Heart left ventricle (tissue), 13 donors: ENCODE measurements around the gene NOTCH4.

Experiments
- POLR2A ChIP-seq, 2 donors: fragments of 450-650 bp; IDR thresholded peaks; one replicate each; pipeline ENCODE4 v1.6.1; 2017; ENCODE audit warnings: antibody characterized with exemption in 2 of 2, mild to moderate bottlenecking in 2 of 2, moderate library complexity in 2 of 2
- TF ChIP-seq, protein P1 (sequence below), 12 donors: fragments of 200-600 bp; sonication (generic) in 4 of 12; IDR thresholded peaks; one replicate each; pipeline versions ENCODE4 v1.5.0 to v1.8.0; 2018 to 2022; ENCODE audit warnings: antibody characterized with exemption in 12 of 12, mild to moderate bottlenecking in 5 of 12
- donor health status: ischemic (EF 13 %, LVEDD 7.1; RV severe dilation, severe dysfunction).
- donor health status: DM: no; HTN: yes; CAD: no.
- donor health status: DM: no; HTN: no; CAD: no.
- donor health status: ischemic (EF 25% LVEDD 6.9; RV normal size, moderate dysfunction).
- donor health status: ischemic (EF 25% LVEDD 5.7; RV mildly dilated, moderate dysfunction).
- donor health status: ischemic (EF 35%, LVEDD 5.7; RV mildly dilated, moderate dysfunction).
- donor health status: nonischemic (EF 11% LVEDD 7.7; RV severe dilation, severe dysfunction).
- donor health status: DM: yes; HTN: yes; CAD: no.
- donor health status: PGD.
- donor health status: ischemic (EF 29% LVEDD 5.4; RV normal size, mild dysfunction).
- donor health status: nonischemic (EF 23%, LVEDD 6.1; RV moderate dilation, normal function).

DNA sequence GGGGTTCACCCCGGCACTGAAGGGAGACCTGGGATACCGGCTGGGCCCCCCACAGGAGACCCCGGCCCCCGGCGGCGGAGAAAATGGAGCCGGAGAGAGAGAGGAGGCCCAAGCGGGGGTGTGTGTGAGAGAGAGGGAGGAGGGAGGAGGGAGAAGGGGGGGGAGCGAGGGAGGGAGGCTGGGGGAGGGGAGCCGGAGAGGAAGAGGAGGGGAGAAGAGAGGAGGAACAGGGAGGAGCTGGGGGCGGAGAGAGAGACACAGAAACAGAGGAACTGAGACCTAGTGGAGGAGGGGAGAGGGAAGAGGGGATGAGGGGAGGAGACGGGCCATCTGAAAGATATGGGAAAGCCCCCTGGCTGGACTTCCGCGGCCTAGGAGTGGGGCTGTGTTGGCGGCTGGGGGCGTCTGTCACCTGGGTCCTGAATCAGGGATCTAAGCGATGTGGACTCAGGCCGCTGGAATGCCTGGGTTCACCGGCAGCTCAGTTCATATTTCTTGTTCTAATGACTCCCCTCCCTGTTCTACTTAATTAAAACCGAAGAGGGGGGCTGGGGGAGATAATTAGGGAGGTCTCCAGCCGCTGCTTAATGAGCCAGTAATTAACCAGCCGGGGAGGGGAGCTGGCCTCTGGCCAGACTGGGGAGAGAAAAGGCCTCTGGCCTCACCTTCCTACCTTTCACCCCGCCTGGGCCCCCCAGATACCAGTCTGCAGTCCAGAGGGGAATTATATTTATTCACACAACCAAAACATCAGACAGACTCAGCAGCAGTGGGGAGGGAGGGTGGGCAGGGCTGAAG lies 33.6 kb downstream of the NOTCH4 start, which contains the start of gene PBX2:
- TF ChIP-seq, protein P1, sequence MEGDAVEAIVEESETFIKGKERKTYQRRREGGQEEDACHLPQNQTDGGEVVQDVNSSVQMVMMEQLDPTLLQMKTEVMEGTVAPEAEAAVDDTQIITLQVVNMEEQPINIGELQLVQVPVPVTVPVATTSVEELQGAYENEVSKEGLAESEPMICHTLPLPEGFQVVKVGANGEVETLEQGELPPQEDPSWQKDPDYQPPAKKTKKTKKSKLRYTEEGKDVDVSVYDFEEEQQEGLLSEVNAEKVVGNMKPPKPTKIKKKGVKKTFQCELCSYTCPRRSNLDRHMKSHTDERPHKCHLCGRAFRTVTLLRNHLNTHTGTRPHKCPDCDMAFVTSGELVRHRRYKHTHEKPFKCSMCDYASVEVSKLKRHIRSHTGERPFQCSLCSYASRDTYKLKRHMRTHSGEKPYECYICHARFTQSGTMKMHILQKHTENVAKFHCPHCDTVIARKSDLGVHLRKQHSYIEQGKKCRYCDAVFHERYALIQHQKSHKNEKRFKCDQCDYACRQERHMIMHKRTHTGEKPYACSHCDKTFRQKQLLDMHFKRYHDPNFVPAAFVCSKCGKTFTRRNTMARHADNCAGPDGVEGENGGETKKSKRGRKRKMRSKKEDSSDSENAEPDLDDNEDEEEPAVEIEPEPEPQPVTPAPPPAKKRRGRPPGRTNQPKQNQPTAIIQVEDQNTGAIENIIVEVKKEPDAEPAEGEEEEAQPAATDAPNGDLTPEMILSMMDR (IDR thresholded peaks at IDR 0.05): no peak
- TF ChIP-seq POLR2A (IDR thresholded peaks at IDR 0.05): peak in 1 of 2 donors; percentile 83
